Chondrocyte (in vitro differentiated cells): Measurements from ENCODE around the gene SPAG6. TPM values are rescaled to one million over a fixed set of nuclear protein-coding genes. Genes with fewer than 3 reads are reported as not detected.

Source experiments
- DNase-seq: peaks from one replicate; pipeline ENCODE4 v3.0.0; 2021; ENCODE audit warnings: mixed read lengths, low spot score
- H3K27ac Mint-ChIP-seq: one replicate; pipeline ENCODE4 v1.8.0; 2021; ENCODE audit warnings: mild to moderate bottlenecking, moderate library complexity, mixed read lengths; ENCODE audit not compliant: unreplicated experiment
- H3K27me3 Mint-ChIP-seq: 2 replicates; pipeline ENCODE4 v1.8.0; 2021; ENCODE audit warnings: low read depth, mixed read lengths
- H3K36me3 Mint-ChIP-seq: 2 replicates; pipeline ENCODE4 v1.8.0; 2021; ENCODE audit warnings: low read depth, mixed read lengths
- H3K4me1 Mint-ChIP-seq: 2 replicates; pipeline ENCODE4 v1.8.0; 2021; ENCODE audit warnings: low read depth, mild to moderate bottlenecking, mixed read lengths
- H3K4me3 Mint-ChIP-seq: one replicate; pipeline ENCODE4 v1.8.0; 2021; ENCODE audit warnings: mild to moderate bottlenecking, moderate library complexity, mixed read lengths; ENCODE audit not compliant: unreplicated experiment
- H3K9me3 Mint-ChIP-seq: 2 replicates; pipeline ENCODE4 v1.8.0; 2021; ENCODE audit warnings: low read depth, mixed read lengths
- CTCF ChIP-seq: fragments of 200-600 bp; sonication (generic); IDR thresholded peaks from 2 replicates; pipeline ENCODE4 v1.5.0; 2021; ENCODE audit warnings: antibody characterized with exemption, mild to moderate bottlenecking, moderate library complexity
- total RNA-seq: library from RNA; stranded (reverse); gene quantifications from 3 replicates; pipeline ENCODE4 v1.2.1, GENCODE V29; 2021

Gene SPAG6
- total RNA-seq, 1 donor from 2014 or later = not detected

GRCh38 chr10:22316286-22317075 is 28.8 kb upstream of the SPAG6 start, which contains the start of gene COMMD3:
TSS of gene COMMD3 (plus strand) at chr10:22316388. CDS start at chr10:22316418, 30 bp downstream.
- Mint-ChIP-seq H3K27ac (peak within 1 kb of the TSS; percentile 94), H3K4me3 (peak within 1 kb of the TSS; percentile 88), H3K9me3 (no peaks in the 10 kb centered on the region), H3K27me3 (no peaks in the 10 kb centered on the region), H3K36me3 (no peaks in the 10 kb centered on the region), H3K4me1 (peaks cover 43% of the 10 kb centered on the region)
- peak; percentile 94 for DNase-seq
- no peak for TF ChIP-seq CTCF

GRCh38 chr10:22317076-22317370 is 28.3 kb upstream of the SPAG6 start:
- no peak for DNase-seq
- Mint-ChIP-seq H3K4me3 (peak overlapping the region; percentile 88), H3K27me3 (no peaks in the 10 kb centered on the region), H3K36me3 (no peaks in the 10 kb centered on the region), H3K27ac (peak overlapping the region; percentile 94), H3K4me1 (peaks cover 43% of the 10 kb centered on the region), H3K9me3 (no peaks in the 10 kb centered on the region)
- no peak for TF ChIP-seq CTCF

GRCh38 chr10:22317771-22318565 is 27.3 kb upstream of the SPAG6 start:
- no peaks in the 10 kb centered on the region for H3K36me3 Mint-ChIP-seq
- no peak for DNase-seq
- H3K9me3 Mint-ChIP-seq = no peaks in the 10 kb centered on the region
- H3K27me3 Mint-ChIP-seq = peaks cover 4% of the 10 kb centered on the region
- peak overlapping the region; percentile 22 for H3K27ac Mint-ChIP-seq
- TF ChIP-seq CTCF = no peak
- peaks cover 51% of the 10 kb centered on the region for H3K4me1 Mint-ChIP-seq
- H3K4me3 Mint-ChIP-seq = peak overlapping the region; percentile 25

- Mint-ChIP-seq H3K27me3 (peaks cover 4% of the 10 kb centered on the region), H3K4me3 (no peak overlapping the region), H3K9me3 (no peaks in the 10 kb centered on the region), H3K27ac (no peak overlapping the region), H3K4me1 (peaks cover 59% of the 10 kb centered on the region), H3K36me3 (no peaks in the 10 kb centered on the region)
- no peak for TF ChIP-seq CTCF
- no peak for DNase-seq
Observed at GRCh38 chr10:22318772-22319171, 26.5 kb upstream of the SPAG6 start.

GRCh38 chr10:22319547-22319979 is 25.7 kb upstream of the SPAG6 start:
- no peak for TF ChIP-seq CTCF
- H3K27me3 Mint-ChIP-seq = peaks cover 6% of the 10 kb centered on the region
- H3K9me3 Mint-ChIP-seq = no peaks in the 10 kb centered on the region
- H3K36me3 Mint-ChIP-seq = no peaks in the 10 kb centered on the region
- H3K4me3 Mint-ChIP-seq = peak overlapping the region; percentile 74
- H3K27ac Mint-ChIP-seq = peak overlapping the region; percentile 83
- H3K4me1 Mint-ChIP-seq = peaks cover 67% of the 10 kb centered on the region
- no peak for DNase-seq
